Measurements from ENCODE around the gene DENND2A. TPM values are rescaled to one million over a fixed set of nuclear protein-coding genes. Genes with fewer than 3 reads are reported as not detected.

The DENND2A gene
- total and polyA plus RNA-seq, 10 donors = 1.9 to 35.3 (median 14.9) TPM

- Histone ChIP-seq H3K36me3 (peaks cover 0 to 100% (median 38%) of the 10 kb centered on the region in 6 donors), H3K27ac (no peak overlapping the region), H3K9me3 (no peaks in the 10 kb centered on the region), H3K4me1 (no peaks in the 10 kb centered on the region), H3K4me3 (no peak overlapping the region), H3K27me3 (replicated peaks in 1 of 7) (no peaks in the 10 kb centered on the region)
- 91 to 99% (median 95%) methylated on average over 4 to 11 of the region's 11 CpGs for whole genome bisulfite sequencing, 5 donors
- DNase-seq = peak; percentile 62
- intact Hi-C loops (cut with DNase I; ENCODE audit: low total_unique reads) = no loop called here
- TF ChIP-seq CTCF (IDR thresholded peaks at IDR 0.05 in 8 of 11, conservative IDR thresholded peaks at IDR 0.05 in 3 of 11) (no peak), POLR2A (IDR thresholded peaks at IDR 0.05) (no peak), POLR2AphosphoS5 (IDR thresholded peaks at IDR 0.05) (no peak)
These were observed 46.3 kb upstream of the DENND2A start for GRCh38 chr7:140686921-140687320.

- H3K4me3 ChIP-seq = no peak overlapping the region
- H3K27me3 ChIP-seq (replicated peaks in 1 of 7) = no peaks in the 10 kb centered on the region
- TF ChIP-seq POLR2AphosphoS5 (IDR thresholded peaks at IDR 0.05) (no peak), CTCF (IDR thresholded peaks at IDR 0.05 in 8 of 11, conservative IDR thresholded peaks at IDR 0.05 in 3 of 11) (no peak), POLR2A (IDR thresholded peaks at IDR 0.05) (no peak)
- DNase-seq = peak; percentile 50
- no peaks in the 10 kb centered on the region for H3K4me1 ChIP-seq
- WGBS, 5 donors = 88 to 96% (median 90%) methylated on average over 9 to 10 of the region's 10 CpGs
- H3K36me3 ChIP-seq = peaks cover 0 to 100% (median 40%) of the 10 kb centered on the region in 6 donors
- no peaks in the 10 kb centered on the region for H3K9me3 ChIP-seq
- no peak overlapping the region for H3K27ac ChIP-seq
- intact Hi-C loops (cut with DNase I; ENCODE audit: low total_unique reads) = no loop called here
These were observed 44.9 kb upstream of the DENND2A start for GRCh38 chr7:140685407-140686087.

GRCh38 chr7:140684066-140684950, 43.7 kb upstream of the DENND2A start:
- no peak overlapping the region for H3K27ac ChIP-seq
- H3K9me3 ChIP-seq = no peaks in the 10 kb centered on the region
- TF ChIP-seq CTCF (IDR thresholded peaks at IDR 0.05 in 8 of 11, conservative IDR thresholded peaks at IDR 0.05 in 3 of 11) (no peak), POLR2AphosphoS5 (IDR thresholded peaks at IDR 0.05) (no peak), POLR2A (IDR thresholded peaks at IDR 0.05) (no peak)
- no peaks in the 10 kb centered on the region for H3K4me1 ChIP-seq
- peak; percentile 72 for DNase-seq
- no peaks in the 10 kb centered on the region for H3K27me3 ChIP-seq (replicated peaks in 1 of 7)
- H3K36me3 ChIP-seq = peaks cover 0 to 100% (median 36%) of the 10 kb centered on the region in 6 donors
- H3K4me3 ChIP-seq = no peak overlapping the region
- intact Hi-C loops (cut with DNase I; ENCODE audit: low total_unique reads) = no loop called here
- 89 to 96% (median 91%) methylated on average over 20 of the region's 20 CpGs for WGBS, 5 donors

- Histone ChIP-seq H3K4me1 (no peaks in the 10 kb centered on the region), H3K27ac (no peak overlapping the region), H3K4me3 (no peak overlapping the region), H3K27me3 (replicated peaks in 1 of 7) (no peaks in the 10 kb centered on the region), H3K9me3 (no peaks in the 10 kb centered on the region), H3K36me3 (peaks cover 0 to 100% (median 35%) of the 10 kb centered on the region in 6 donors)
- WGBS, 5 donors = 86 to 95% (median 93%) methylated on average over 3 of the region's 3 CpGs
- DNase-seq = peak; percentile 8
- intact Hi-C loops (cut with DNase I; ENCODE audit: low total_unique reads) = no loop called here
- TF ChIP-seq POLR2AphosphoS5 (IDR thresholded peaks at IDR 0.05) (no peak), POLR2A (IDR thresholded peaks at IDR 0.05) (no peak), CTCF (IDR thresholded peaks at IDR 0.05 in 8 of 11, conservative IDR thresholded peaks at IDR 0.05 in 3 of 11) (no peak)
These were observed 43.0 kb upstream of the DENND2A start for GRCh38 chr7:140683657-140684056.

All from spleen (tissue), 11 donors.